Nucleus accumbens (tissue), 56 donors: Measurements from ENCODE around the gene UBE2E1.
"Not testable (repeated sequence)": the region's sequence is repeated elsewhere in the genome, so short reads cannot be mapped to it uniquely, and the experiment has no call there.

Experiments used
- DNase-seq, 56 donors: peaks; one replicate each; lab custom pipeline; 2025; lab: John Stamatoyannopoulos, UW

The UBE2E1 gene

DNA sequence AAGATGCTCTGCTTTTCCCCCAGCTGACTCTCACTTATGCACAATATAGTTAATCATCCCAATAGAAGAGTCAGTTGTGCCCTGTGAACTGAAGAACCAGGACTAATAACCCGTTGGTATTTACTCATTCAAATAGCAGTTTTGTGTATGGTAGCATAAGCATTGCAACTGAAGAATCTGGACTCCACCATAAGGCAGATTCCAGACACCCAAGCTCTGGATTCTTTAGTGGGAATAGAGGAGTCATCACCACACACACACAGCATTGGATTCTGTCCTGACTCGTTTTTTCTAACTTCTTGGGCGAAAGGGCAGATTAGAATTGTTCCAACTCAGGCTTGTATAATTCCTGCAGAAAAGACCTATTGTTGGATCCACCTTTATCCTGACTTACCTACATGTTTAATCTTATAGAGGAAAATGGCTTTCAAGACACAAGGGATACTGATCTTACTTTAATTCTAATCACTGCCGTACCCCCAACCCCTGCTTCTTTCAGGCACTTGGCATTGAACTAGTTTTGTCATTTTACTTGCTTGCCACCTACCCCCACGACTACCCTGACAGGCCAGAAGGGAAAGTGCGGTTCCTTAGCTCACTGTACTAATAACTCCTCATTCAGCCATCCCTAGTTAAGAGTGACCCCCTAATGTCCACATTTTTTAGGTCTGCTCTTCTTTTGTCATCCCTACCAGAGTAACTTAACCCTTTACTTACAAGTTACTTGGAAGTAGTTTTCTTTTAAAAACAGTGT lies 68.8 kb downstream of the UBE2E1 start:
- DNase-seq: no peak

DNA sequence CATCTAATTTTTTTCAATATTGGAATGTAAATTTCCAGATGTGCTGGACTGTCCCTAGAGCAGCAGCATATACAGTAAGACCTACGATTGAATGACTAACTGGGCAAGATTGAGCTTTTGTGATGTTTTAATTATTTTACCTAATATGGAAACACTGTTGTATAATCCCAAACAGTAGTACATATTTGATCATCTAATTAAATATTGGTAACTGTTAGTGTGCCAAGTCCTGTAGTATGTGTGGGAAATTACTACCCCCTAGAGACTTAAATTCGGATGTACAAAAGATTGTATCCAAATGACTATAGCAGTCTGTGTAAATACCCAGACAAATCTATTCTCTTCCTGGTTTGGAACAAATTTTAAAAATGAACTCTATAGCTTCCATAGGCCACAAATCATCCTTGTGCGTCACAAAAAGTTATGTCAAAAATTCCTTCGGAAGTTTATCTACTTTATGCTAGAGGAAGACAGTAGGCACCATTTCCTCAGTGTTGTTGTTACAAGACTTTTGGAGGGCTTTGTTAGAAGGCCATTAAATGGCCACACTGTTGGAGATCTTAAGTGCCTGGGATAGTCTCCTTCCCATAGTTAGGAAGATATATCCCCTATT lies 69.5 kb downstream of the UBE2E1 start:
- DNase-seq: no peak

DNA sequence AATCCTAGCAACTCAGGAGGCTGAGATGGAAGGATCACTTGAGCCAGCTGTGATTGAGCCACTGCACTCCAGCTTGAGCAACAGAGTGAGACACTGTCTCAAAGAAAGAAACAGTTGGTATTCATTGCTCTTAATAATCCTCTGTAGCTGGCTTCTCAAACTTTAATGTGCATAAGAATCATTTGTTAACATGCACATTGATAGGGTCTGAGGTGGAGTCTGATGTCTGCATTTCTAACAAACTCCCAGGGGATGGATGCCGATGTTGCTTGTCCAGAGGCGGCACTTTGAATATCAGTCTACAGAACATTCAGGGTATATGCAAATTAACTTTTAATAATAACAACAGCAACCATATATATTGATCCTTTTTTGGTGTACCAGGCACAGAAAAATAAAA lies 71.2 kb downstream of the UBE2E1 start:
- no peak for DNase-seq

DNA sequence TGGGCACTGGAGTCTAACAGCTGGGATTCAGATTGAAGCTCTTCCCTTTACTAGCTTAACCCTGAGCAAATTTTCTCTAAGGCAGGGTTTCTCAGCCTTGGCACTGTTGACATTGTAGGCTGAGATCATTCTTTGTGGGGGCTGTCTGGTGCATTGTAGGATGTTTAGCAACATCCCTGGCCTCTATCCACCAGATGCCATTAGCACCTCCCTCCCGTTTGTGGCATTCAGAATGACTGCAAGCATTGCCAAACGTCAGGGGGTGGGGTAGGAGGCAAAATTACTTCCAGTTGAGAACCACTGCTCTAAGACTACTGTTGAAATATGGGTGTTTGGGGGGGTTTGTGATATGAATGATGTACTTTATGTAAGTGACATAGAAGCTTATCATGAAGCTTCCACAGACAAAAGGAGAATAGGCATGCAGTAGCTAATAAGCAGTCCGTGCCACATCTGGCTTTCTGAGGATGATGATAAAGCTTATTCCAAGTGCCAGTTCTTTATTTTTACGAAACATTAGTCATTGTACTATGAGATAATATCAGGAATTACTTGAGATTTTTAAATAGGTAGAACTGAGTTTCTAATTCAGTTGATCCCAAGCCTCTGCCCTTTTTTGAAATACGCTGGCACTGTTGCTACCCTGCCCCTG lies 71.7 kb downstream of the UBE2E1 start:
- DNase-seq: peak in 4 of 56 donors; percentile 3 to 66 (median 28)

DNA sequence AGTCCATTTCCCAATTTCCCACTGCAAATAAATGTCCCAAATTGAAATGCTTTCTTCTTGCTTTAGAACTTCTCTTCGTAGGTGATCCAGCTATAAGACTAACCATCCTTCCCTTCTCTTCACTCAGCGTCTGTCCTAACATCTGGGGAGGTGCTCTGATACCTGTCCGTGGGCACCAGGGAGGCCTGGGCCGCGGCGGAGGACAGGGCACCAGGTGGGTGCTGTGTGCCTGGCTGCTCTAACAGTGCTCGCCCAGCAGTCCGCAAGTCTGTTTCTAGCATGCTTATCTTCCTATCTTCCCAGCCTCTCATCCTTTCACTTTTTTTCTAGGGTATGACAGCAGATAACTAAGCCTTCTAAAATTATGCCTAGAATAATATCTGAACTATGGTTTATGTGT lies 73.7 kb downstream of the UBE2E1 start:
- no peak for DNase-seq

DNA sequence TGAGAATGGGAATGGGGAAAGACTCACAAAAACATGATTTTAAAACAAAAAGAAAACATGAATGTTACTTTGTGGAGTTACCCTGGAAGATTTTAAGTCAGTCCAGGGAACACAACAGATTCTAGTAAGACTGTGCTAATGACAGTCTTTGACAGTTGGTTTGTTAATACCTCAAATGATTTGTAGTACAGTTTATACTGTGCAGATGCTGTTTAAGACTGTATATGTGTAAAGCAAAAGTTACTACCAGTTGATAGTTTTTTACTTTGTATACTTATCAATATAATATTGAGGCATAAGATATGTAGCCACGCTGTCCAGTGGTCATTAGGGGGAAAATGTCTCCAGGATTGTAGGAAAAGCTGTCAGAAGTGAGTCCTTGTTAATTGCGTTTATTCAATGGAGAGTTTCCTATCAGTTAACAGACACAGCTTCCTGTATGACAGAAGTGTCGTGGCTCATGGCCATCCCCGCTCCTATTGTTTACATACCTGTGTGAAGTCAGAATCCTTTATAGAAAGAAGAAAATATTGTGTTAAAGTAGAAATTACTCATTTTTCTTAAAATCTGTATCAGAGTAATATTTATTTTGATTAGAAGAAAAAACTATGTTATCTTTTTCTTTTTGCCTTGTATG lies 75.1 kb downstream of the UBE2E1 start:
- no peak for DNase-seq

DNA sequence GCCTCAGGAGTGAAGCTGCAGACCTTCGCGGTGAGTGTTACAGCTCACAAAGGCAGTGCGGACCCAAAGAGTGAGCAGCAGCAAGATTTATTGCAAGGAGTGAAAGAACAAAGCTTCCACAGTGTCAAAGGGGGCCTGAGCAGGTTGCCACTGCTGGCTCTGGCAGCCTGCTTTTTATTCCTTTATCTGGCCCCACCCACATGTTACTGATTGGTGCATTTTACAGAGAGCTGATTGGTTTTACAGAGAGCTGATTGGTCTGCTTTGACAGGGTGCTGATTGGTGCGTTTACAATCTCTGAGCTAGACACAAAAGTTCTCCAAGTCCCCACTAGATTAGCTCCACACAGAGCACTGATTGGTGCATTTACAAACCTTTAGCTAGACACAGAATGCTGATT lies 76.2 kb downstream of the UBE2E1 start:
- DNase-seq: not testable (repeated sequence)

DNA sequence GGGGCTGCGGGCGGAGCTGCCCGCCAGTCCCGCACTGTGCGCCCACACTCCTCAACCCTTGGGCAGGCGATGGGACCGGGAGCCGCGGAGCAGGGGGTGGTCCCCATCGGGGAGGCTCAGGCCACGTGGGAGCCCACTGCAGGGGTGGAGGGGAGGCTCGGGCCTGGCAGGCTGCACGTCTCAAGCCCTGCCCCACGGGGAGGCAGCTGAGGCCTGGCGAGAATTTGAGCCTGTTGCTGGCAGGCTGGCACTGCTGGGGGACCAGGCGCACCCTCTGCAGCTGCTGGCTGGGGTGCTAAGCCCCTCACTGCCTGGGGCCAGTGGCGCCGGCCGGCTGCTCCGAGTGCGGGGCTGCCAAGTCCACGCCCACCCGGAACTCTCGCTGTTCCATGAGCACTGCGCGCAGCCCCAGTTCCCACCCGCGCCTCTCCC lies 76.7 kb downstream of the UBE2E1 start:
- no peak for DNase-seq

DNA sequence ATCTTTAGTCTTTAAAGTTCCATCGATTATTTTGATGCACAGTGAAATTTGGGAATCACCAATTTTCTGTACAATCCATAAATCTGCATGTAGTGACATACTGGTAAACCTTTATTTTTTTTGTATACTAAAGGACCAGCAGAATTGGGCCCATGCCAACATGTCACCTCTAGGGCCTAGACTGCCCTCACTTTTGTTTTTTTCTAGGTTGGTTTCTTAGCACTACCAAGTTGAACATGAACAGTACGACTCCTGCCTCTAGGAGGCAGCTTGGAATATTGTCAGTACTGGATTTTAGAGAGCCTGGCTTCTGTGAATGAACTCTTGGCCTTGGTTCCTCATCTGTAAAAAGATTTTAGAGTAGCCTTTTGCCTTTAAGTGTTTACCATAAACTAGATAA lies 78.7 kb downstream of the UBE2E1 start:
- DNase-seq: no peak

DNA sequence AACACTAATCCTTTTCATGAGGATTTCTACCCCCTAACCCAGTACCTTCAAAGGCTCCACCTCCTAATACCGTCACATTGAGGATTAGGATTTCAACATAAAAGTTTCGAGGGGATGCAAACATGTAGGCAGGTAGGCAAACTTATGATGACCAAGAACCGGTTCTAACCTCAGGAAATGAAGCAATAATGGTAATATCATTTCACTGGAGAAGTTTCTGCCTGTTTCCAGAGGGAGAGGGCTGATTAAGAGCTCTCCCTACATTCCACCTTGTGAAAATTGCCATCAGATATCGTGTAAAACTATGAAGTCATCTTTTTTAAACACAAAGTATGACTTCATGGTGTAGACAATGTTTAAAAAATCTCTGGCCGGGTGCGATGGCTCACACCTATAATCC lies 79.5 kb downstream of the UBE2E1 start:
- DNase-seq: no peak

DNA sequence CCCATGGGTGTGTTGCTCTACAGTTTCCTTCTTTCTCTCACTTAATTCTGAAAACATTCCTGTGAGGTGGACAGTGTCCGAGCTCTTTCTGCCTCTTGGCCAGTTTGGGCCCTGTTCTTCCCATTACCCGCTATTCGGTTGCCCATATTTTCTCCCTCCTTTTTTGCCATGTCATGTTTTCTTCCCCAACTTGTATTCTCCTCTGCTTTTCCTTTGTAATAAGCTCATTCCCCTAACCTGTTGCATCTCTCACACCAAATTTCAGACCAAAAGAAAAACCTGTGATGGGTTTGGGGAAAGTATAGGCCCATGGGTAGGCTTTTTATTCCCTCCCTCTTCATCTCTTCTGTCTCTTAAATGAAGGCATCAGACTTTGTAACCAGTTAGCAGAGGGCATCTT lies 80.6 kb downstream of the UBE2E1 start:
- DNase-seq: no peak

DNA sequence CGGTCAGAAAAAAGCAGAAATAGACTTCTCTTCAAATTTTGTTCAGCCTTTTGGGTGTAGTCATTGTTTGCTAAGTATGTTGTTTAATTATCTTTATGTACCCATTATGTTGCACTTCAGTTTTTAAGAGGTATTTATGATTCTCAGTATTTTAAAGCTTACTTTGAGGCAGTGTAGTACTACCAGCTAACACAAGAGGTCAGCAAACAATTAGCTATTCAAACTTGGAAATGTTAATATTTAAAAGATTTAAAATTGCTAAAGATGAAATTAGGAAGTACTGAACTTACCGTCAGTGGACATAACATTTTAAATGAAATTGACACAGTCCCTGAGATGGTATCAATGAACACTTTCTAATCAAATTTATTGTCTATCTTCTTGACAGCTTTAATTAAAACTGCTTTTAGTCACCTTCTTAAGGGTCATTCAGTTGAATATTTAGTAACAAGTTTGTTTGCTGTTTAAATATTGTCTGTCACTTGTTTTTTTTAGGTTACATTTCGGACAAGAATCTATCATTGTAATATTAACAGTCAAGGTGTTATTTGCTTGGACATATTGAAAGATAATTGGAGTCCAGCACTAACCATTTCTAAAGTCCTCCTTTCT lies 83.0 kb downstream of the UBE2E1 start:
- DNase-seq: no peak

DNA sequence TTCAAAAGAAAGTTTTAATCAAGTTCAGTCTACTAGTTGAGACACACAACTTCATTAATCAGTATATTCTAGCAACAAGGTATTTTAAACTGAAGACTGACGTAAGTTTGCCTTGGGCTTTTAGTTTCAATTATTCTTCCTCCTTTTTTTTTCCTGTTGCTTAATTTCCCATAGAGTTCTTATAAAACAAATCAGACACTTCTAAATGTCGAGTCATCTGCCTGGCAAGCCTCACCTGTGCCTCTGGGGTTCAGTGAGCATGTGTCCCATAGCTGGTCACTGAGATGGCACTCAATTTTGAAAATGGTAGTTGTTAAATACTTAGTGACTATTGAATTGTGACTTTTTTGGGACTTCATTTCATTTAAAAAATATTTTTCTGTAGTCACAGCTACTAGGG lies 83.6 kb downstream of the UBE2E1 start:
- no peak for DNase-seq

DNA sequence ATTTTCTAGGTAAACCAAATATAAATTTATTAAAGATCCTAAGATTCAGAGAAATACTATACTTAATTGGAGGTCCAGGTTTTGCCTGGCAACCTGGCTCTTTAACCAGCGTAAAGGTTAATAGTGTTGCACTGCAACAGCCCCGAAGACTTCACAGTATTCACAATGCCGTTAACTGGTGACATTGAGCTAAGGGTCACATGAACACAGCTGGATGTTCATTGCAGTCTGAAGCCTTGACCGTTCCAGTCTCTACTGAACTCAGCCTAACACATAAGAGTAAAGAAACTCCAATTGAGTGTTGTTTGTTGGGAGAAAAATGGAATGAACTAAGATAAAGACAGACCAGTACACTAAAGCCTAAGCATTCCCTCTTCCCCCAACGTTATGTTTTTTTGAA lies 84.2 kb downstream of the UBE2E1 start:
- no peak for DNase-seq

DNA sequence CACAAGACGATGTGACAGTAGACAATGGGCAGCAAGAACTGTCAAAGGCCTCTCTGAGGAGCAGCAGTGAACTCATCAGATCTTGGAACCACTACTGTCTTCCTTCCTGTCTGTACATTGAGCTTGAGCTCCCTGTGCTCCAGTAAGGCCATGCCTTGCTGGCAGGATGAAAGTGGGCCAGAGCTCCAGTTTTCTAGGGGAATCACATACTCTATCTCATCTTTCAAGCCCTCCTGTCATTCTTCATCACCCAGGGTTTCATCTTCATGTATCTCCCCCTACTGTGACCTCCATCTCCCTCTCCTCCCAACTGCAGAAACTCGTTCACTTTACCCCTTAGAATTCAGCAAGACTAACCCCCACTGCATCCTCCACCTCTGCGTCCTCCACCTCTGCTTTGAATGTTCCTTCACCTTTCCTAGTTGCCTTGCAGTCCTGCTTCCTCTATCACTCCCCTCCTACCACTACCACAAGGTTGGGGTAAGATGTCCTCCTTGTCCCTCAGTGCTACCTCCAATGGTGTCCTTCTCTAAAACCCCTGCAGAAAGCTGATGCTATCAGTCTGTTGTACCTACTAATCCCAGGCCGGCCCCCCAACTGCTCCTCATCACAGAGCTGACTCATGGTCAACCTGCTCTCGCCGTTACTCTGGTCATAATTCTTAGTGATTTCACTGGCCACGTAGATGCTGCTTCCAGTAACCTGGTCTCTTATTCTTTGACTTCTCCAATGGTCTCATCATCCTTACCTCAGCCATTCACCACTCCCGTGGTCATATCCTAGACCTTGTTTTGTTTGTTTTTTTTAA lies 88.7 kb downstream of the UBE2E1 start:
- DNase-seq: no peak

DNA sequence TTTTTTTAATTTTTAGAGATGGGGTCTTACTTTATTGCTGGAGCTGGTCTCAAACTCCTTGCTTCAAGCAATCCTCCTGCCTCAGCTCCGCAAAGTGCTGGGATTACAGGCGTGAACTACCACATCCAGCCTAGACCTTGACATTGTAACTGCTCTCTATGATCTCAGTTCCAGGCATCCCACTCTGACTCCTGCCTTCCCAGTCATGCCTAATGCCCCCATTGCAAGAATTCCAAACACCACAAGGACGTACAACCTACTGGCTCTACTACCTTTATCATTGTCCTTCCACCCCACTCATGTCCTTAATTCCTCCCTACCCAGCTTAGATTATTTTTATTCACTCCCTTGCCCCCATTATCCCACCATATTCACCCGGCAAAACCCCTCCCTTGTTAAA lies 89.4 kb downstream of the UBE2E1 start:
- DNase-seq: no peak

DNA sequence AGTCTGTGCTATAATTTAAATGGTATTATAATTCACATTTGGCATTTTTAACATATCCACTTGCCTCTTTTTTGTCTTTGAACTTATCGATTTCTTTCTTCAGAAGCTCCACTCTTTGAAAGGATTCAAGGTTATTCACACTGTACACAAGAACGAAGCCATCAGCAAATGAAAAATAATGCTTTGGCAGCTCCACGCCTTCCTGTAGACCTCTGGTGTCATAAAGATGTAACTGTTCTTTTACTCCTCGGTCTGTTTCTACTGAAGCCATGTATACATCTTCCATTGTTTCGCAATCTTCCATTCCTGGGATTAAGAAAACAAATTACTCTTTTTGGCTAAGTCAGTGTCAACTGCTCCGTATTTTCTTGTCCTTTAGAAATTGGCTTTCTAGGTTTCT lies 95.0 kb downstream of the UBE2E1 start:
- no peak for DNase-seq

DNA sequence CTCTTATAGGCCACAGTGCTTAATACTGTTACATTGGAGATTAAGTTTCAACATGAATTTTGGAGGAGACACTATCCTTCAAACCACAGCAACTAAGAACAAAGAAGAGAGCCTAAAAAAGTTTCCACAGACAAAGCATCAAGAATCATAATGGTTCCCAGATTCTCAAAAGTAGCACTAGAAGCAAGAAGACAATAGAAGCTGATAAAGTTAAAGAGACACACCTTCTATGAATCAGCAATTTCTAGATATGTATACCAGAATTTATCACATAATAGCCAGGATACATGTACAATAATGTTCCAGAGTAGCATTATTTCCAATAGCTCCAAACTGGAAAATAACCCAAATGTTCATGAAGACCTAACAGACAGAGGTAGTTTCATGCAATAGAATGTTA lies 98.8 kb downstream of the UBE2E1 start:
- DNase-seq: no peak

DNA sequence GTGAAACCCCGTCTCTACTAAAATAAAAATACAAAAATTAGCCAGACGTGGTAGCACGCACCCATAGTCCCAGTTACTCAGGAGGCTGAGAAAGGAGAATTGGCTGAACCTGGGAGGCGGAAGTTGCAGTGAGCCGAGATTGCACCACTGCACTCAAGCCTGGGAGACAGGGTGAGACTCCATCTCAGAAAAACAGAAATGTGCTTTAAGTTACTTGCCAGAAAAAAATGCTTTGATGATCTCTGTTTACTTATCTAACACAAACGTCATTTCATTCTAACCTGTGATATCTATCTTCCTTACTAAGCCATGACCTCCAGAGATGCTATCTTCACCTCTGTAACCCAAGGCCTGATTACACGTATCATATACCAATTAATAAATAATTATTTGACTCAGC lies 103.6 kb downstream of the UBE2E1 start:
- no peak for DNase-seq

DNA sequence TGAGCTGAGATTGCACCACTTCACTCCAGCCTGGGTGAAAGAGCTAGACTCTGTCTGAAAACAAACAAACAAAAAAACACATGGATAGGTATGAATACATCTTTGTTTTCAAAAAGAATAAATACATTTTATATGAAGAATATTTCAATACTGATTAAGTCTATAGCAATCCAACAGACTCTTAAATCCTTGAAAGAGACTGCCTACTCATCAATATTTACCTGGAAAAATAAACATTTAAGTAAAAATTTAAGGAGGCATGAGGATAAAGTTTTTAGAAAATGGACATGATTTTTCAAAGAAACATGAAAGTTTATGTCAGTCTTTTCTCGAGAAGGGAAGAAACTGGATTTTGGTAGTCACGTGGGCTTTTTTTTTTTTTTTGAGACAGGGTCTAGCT lies 105.6 kb downstream of the UBE2E1 start:
- no peak for DNase-seq
